Panc1 (cell line): ENCODE data around the gene RALGPS1.

Source experiments
- CTCF ChIP-seq: fragments of 450-650 bp; IDR thresholded peaks from 2 replicates; pipeline ENCODE4 v1.5.1; 2017; ENCODE audit warnings: mild to moderate bottlenecking
- POLR2AphosphoS5 ChIP-seq: IDR thresholded peaks from 2 replicates; pipeline ENCODE4 v1.6.1; 2012; ENCODE audit warnings: mild to moderate bottlenecking, low read depth, low read length, moderate library complexity

- TF ChIP-seq CTCF: no peak
- TF ChIP-seq POLR2AphosphoS5: no peak
Observed at GRCh38 chr9:127136880-127137639, 222.5 kb downstream of the RALGPS1 start.
